WTC11 (cell line): ENCODE measurements around the gene PITHD1. TPM values are rescaled to one million over a fixed set of nuclear protein-coding genes. Genes with fewer than 3 reads are reported as not detected.

Source experiments
- CBFB ChIP-seq: sonication (generic); formaldehyde crosslinking; IDR thresholded peaks from 2 replicates; pipeline ENCODE4 v1.8.1; 2022; ENCODE audit warnings: mild to moderate bottlenecking, low read depth, missing genetic modification reagents
- ELF4 ChIP-seq: sonication (generic); formaldehyde crosslinking; IDR thresholded peaks from 2 replicates; pipeline ENCODE4 v1.8.1; 2022; ENCODE audit warnings: low read depth, mild to moderate bottlenecking, moderate library complexity, missing genetic modification reagents
- GABPB1 ChIP-seq: sonication (generic); formaldehyde crosslinking; IDR thresholded peaks from 2 replicates; pipeline ENCODE4 v1.8.1; 2023; ENCODE audit warnings: mild to moderate bottlenecking, missing genetic modification reagents
- HMGA2 ChIP-seq: fragments of 250-450 bp; sonication (Bioruptor Pico); IDR thresholded peaks from 2 replicates; pipeline ENCODE4 v1.4.0; 2021; ENCODE audit warnings: mild to moderate bottlenecking, moderate library complexity
- JUN ChIP-seq: sonication (generic); formaldehyde crosslinking; IDR thresholded peaks from 2 replicates; pipeline ENCODE4 v1.8.0; 2023; ENCODE audit warnings: mild to moderate bottlenecking, missing genetic modification reagents
- KAT7 ChIP-seq: sonication (generic); formaldehyde crosslinking; IDR thresholded peaks from 2 replicates; pipeline ENCODE4 v1.8.1; 2023; ENCODE audit warnings: missing genetic modification reagents, mild to moderate bottlenecking, borderline replicate concordance
- SMAD3 ChIP-seq: sonication (generic); formaldehyde crosslinking; IDR thresholded peaks from 2 replicates; pipeline ENCODE4 v1.8.0; 2022; ENCODE audit warnings: missing genetic modification reagents, mild to moderate bottlenecking, borderline replicate concordance
- SMAD4 ChIP-seq: sonication (generic); formaldehyde crosslinking; IDR thresholded peaks from 2 replicates; pipeline ENCODE4 v1.8.0; 2022; ENCODE audit warnings: mild to moderate bottlenecking, missing genetic modification reagents
- TEAD1 ChIP-seq: sonication (generic); formaldehyde crosslinking; IDR thresholded peaks from 2 replicates; pipeline ENCODE4 v1.8.0; 2022; ENCODE audit warnings: mild to moderate bottlenecking, missing genetic modification reagents
- total RNA-seq: library from RNA; stranded (reverse); gene quantifications from 3 replicates; pipeline ENCODE4 v1.2.3, GENCODE V29; 2021
- TF ChIP-seq, protein P1 (sequence below): sonication (generic); formaldehyde crosslinking; IDR thresholded peaks from 2 replicates; pipeline ENCODE4 v1.8.0; 2022; ENCODE audit warnings: mild to moderate bottlenecking, missing genetic modification reagents
- TF ChIP-seq, protein P2 (sequence below): sonication (generic); formaldehyde crosslinking; IDR thresholded peaks from 2 replicates; pipeline ENCODE4 v1.8.1; 2022; ENCODE audit warnings: low read depth, mild to moderate bottlenecking, moderate library complexity, missing genetic modification reagents, borderline replicate concordance
- TF ChIP-seq, protein P3 (sequence below): fragments of 250-450 bp; sonication (Bioruptor Pico); IDR thresholded peaks from 2 replicates; pipeline ENCODE4 v1.9.0; 2021; ENCODE audit warnings: moderate library complexity, mild to moderate bottlenecking, inconsistent platforms, borderline replicate concordance
- TF ChIP-seq, protein P4 (sequence below): sonication (generic); formaldehyde crosslinking; IDR thresholded peaks from 2 replicates; pipeline ENCODE4 v1.8.0; 2022; ENCODE audit warnings: missing genetic modification reagents
- TF ChIP-seq, protein P5 (sequence below): sonication (generic); formaldehyde crosslinking; IDR thresholded peaks from 2 replicates; pipeline ENCODE4 v1.8.0; 2023; ENCODE audit warnings: missing genetic modification reagents, mild to moderate bottlenecking, borderline replicate concordance
- TF ChIP-seq, protein P6 (sequence below): sonication (generic); formaldehyde crosslinking; IDR thresholded peaks from 2 replicates; pipeline ENCODE4 v1.8.1; 2022; ENCODE audit warnings: mild to moderate bottlenecking, moderate library complexity, missing genetic modification reagents
- TF ChIP-seq, protein P7 (sequence below): sonication (generic); formaldehyde crosslinking; IDR thresholded peaks from 2 replicates; pipeline ENCODE4 v1.8.0; 2022; ENCODE audit warnings: mild to moderate bottlenecking, missing genetic modification reagents
- TF ChIP-seq, protein P8 (sequence below): fragments of 250-450 bp; sonication (Bioruptor Pico); IDR thresholded peaks from 2 replicates; pipeline ENCODE4 v1.9.0; 2021; ENCODE audit warnings: mild to moderate bottlenecking, borderline replicate concordance

Gene PITHD1
- total RNA-seq, 1 experiment from 2014 or later = 66.2 TPM

DNA sequence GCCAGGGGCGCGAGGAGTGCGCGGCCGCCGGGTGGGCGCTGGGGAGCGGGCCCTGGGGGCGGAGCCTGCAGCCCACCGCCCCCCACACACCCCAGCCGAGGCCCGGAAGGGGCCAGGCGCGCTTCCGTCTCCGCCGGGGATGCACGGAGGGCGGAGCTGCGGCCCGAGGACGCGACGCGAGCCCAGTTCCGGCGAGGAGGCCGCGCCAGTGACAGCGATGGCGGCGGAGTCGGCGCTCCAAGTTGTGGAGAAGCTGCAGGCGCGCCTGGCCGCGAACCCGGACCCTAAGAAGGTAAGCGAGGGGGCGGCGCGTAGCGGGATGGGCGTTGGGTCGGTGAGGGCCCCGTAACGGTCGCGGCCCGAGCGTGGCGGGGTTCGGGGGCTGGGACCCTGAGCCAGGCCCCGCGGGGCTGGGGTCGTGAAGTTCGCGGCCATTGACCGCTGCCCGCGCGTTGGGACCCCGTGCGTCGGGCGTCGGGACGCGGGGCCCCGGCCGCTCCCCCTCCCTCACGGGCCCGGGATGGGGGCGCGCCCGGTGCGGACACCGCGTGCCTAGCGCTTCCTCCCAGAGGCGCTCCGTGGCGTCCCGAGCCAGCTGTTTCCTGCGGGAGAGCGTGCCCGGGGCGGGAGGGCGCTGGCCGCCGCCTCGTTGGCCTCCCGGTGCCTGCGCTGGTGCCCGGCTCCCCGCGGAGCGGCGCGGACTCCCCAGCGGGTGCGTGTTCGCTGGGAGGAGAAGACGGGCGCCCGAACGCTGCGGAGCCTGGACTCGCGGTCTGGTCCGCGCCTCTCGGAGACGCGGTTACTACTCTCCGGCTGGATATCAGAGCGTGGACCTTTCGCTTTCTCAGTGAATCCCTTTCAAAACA is 34.7 kb upstream of the PITHD1 start, which contains the start of gene ELOA (continued):
- TF ChIP-seq, protein P1, sequence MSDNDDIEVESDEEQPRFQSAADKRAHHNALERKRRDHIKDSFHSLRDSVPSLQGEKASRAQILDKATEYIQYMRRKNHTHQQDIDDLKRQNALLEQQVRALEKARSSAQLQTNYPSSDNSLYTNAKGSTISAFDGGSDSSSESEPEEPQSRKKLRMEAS (CRISPR knock-in tag) = peak; percentile 35; the same call in 1 of the 2 replicates
- TF ChIP-seq HMGA2 (CRISPR knock-in tag) (no peak), SMAD3 (CRISPR knock-in tag) (no peak), SMAD4 (no peak), JUN (CRISPR knock-in tag) (no peak; the same call in 1 of the 2 replicates), CBFB (CRISPR knock-in tag) (0 out of 2 replicates have a peak, but pooled peaks have one; percentile 36), ELF4 (CRISPR knock-in tag) (0 out of 2 replicates have a peak, but pooled peaks have one; percentile 53), KAT7 (CRISPR knock-in tag) (no peak), GABPB1 (CRISPR knock-in tag) (peak; percentile 45), TEAD1 (CRISPR knock-in tag) (peak; percentile 77)
- TF ChIP-seq, protein P2, sequence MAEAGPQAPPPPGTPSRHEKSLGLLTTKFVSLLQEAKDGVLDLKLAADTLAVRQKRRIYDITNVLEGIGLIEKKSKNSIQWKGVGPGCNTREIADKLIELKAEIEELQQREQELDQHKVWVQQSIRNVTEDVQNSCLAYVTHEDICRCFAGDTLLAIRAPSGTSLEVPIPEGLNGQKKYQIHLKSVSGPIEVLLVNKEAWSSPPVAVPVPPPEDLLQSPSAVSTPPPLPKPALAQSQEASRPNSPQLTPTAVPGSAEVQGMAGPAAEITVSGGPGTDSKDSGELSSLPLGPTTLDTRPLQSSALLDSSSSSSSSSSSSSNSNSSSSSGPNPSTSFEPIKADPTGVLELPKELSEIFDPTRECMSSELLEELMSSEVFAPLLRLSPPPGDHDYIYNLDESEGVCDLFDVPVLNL (CRISPR knock-in tag) = 0 out of 2 replicates have a peak, but pooled peaks have one; percentile 62
- TF ChIP-seq, protein P3, sequence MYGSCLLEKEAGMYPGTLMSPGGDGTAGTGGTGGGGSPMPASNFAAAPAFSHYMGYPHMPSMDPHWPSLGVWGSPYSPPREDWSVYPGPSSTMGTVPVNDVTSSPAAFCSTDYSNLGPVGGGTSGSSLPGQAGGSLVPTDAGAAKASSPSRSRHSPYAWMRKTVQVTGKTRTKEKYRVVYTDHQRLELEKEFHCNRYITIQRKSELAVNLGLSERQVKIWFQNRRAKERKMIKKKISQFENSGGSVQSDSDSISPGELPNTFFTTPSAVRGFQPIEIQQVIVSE (CRISPR knock-in tag) = no peak
- TF ChIP-seq, protein P4, sequence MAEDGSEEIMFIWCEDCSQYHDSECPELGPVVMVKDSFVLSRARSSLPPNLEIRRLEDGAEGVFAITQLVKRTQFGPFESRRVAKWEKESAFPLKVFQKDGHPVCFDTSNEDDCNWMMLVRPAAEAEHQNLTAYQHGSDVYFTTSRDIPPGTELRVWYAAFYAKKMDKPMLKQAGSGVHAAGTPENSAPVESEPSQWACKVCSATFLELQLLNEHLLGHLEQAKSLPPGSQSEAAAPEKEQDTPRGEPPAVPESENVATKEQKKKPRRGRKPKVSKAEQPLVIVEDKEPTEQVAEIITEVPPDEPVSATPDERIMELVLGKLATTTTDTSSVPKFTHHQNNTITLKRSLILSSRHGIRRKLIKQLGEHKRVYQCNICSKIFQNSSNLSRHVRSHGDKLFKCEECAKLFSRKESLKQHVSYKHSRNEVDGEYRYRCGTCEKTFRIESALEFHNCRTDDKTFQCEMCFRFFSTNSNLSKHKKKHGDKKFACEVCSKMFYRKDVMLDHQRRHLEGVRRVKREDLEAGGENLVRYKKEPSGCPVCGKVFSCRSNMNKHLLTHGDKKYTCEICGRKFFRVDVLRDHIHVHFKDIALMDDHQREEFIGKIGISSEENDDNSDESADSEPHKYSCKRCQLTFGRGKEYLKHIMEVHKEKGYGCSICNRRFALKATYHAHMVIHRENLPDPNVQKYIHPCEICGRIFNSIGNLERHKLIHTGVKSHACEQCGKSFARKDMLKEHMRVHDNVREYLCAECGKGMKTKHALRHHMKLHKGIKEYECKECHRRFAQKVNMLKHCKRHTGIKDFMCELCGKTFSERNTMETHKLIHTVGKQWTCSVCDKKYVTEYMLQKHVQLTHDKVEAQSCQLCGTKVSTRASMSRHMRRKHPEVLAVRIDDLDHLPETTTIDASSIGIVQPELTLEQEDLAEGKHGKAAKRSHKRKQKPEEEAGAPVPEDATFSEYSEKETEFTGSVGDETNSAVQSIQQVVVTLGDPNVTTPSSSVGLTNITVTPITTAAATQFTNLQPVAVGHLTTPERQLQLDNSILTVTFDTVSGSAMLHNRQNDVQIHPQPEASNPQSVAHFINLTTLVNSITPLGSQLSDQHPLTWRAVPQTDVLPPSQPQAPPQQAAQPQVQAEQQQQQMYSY = no peak
- TF ChIP-seq, protein P5, sequence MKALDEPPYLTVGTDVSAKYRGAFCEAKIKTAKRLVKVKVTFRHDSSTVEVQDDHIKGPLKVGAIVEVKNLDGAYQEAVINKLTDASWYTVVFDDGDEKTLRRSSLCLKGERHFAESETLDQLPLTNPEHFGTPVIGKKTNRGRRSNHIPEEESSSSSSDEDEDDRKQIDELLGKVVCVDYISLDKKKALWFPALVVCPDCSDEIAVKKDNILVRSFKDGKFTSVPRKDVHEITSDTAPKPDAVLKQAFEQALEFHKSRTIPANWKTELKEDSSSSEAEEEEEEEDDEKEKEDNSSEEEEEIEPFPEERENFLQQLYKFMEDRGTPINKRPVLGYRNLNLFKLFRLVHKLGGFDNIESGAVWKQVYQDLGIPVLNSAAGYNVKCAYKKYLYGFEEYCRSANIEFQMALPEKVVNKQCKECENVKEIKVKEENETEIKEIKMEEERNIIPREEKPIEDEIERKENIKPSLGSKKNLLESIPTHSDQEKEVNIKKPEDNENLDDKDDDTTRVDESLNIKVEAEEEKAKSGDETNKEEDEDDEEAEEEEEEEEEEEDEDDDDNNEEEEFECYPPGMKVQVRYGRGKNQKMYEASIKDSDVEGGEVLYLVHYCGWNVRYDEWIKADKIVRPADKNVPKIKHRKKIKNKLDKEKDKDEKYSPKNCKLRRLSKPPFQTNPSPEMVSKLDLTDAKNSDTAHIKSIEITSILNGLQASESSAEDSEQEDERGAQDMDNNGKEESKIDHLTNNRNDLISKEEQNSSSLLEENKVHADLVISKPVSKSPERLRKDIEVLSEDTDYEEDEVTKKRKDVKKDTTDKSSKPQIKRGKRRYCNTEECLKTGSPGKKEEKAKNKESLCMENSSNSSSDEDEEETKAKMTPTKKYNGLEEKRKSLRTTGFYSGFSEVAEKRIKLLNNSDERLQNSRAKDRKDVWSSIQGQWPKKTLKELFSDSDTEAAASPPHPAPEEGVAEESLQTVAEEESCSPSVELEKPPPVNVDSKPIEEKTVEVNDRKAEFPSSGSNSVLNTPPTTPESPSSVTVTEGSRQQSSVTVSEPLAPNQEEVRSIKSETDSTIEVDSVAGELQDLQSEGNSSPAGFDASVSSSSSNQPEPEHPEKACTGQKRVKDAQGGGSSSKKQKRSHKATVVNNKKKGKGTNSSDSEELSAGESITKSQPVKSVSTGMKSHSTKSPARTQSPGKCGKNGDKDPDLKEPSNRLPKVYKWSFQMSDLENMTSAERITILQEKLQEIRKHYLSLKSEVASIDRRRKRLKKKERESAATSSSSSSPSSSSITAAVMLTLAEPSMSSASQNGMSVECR (CRISPR knock-in tag) = no peak; the same call in 1 of the 2 replicates
- TF ChIP-seq, protein P6, sequence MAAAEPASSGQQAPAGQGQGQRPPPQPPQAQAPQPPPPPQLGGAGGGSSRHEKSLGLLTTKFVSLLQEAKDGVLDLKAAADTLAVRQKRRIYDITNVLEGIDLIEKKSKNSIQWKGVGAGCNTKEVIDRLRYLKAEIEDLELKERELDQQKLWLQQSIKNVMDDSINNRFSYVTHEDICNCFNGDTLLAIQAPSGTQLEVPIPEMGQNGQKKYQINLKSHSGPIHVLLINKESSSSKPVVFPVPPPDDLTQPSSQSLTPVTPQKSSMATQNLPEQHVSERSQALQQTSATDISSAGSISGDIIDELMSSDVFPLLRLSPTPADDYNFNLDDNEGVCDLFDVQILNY (CRISPR knock-in tag) = no peak
- TF ChIP-seq, protein P7, sequence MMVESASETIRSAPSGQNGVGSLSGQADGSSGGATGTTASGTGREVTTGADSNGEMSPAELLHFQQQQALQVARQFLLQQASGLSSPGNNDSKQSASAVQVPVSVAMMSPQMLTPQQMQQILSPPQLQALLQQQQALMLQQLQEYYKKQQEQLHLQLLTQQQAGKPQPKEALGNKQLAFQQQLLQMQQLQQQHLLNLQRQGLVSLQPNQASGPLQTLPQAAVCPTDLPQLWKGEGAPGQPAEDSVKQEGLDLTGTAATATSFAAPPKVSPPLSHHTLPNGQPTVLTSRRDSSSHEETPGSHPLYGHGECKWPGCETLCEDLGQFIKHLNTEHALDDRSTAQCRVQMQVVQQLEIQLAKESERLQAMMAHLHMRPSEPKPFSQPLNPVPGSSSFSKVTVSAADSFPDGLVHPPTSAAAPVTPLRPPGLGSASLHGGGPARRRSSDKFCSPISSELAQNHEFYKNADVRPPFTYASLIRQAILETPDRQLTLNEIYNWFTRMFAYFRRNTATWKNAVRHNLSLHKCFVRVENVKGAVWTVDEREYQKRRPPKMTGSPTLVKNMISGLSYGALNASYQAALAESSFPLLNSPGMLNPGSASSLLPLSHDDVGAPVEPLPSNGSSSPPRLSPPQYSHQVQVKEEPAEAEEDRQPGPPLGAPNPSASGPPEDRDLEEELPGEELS = peak; percentile 69
- TF ChIP-seq, protein P8, sequence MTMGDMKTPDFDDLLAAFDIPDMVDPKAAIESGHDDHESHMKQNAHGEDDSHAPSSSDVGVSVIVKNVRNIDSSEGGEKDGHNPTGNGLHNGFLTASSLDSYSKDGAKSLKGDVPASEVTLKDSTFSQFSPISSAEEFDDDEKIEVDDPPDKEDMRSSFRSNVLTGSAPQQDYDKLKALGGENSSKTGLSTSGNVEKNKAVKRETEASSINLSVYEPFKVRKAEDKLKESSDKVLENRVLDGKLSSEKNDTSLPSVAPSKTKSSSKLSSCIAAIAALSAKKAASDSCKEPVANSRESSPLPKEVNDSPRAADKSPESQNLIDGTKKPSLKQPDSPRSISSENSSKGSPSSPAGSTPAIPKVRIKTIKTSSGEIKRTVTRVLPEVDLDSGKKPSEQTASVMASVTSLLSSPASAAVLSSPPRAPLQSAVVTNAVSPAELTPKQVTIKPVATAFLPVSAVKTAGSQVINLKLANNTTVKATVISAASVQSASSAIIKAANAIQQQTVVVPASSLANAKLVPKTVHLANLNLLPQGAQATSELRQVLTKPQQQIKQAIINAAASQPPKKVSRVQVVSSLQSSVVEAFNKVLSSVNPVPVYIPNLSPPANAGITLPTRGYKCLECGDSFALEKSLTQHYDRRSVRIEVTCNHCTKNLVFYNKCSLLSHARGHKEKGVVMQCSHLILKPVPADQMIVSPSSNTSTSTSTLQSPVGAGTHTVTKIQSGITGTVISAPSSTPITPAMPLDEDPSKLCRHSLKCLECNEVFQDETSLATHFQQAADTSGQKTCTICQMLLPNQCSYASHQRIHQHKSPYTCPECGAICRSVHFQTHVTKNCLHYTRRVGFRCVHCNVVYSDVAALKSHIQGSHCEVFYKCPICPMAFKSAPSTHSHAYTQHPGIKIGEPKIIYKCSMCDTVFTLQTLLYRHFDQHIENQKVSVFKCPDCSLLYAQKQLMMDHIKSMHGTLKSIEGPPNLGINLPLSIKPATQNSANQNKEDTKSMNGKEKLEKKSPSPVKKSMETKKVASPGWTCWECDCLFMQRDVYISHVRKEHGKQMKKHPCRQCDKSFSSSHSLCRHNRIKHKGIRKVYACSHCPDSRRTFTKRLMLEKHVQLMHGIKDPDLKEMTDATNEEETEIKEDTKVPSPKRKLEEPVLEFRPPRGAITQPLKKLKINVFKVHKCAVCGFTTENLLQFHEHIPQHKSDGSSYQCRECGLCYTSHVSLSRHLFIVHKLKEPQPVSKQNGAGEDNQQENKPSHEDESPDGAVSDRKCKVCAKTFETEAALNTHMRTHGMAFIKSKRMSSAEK = no peak
